Epithelial cell of esophagus (primary cell): ENCODE results near the gene CDRT4.

ENCODE experiments used
- DNase-seq: peaks from one replicate; pipeline ENCODE4 v3.0.0; 2010; ENCODE audit warnings: low read depth
- H3K4me3 ChIP-seq: 2 replicates; pipeline ENCODE4 v1.5.1; 2011; ENCODE audit warnings: mild to moderate bottlenecking, low read length, control low read depth
- TF ChIP-seq, protein P1 (sequence below): IDR thresholded peaks from 2 replicates; pipeline ENCODE4 v1.5.1; 2011; ENCODE audit warnings: low read depth, mild to moderate bottlenecking, low read length, control low read depth, inconsistent platforms; ENCODE audit not compliant: insufficient read depth; ENCODE audit errors: missing control alignments

CDRT4 gene

DNA sequence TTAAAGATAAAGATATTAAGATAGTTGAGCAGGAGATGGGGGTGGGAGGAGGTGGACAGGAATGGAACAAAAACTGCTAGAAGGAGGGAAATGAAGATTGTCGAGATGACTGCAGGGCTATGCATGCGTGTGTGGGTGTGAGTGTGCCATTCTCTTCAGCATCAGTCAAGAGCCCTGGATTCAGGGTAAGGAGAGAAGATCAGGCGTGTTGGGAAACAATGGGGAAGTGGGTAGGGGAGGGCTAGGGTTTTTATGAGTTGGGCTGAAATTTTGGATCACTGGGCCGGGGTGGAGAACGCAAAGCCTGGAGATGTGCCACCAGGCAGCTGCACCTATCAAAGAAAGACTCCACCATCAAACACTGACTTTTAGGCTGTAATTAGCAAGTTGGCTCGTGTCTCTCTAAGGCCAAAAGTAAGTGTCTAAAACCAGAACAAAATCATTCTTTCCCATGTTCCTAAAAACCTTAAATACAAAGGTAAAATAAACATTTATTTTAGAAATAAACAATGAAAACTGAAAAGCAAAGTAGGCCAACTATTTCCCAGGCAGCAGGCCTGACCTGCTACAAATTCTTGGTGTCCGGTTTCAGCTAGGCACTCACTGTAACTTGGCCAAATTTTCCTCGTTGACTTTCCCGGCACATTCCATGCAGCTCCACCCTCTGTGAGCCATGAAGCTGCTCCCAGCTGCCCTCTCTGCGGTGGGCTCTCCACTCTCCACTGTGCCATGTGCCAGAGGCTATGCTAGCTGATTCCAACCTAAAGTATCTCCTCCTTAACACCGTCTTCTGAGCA lies 4.2 kb downstream of the CDRT4 start:
- TF ChIP-seq, protein P1, sequence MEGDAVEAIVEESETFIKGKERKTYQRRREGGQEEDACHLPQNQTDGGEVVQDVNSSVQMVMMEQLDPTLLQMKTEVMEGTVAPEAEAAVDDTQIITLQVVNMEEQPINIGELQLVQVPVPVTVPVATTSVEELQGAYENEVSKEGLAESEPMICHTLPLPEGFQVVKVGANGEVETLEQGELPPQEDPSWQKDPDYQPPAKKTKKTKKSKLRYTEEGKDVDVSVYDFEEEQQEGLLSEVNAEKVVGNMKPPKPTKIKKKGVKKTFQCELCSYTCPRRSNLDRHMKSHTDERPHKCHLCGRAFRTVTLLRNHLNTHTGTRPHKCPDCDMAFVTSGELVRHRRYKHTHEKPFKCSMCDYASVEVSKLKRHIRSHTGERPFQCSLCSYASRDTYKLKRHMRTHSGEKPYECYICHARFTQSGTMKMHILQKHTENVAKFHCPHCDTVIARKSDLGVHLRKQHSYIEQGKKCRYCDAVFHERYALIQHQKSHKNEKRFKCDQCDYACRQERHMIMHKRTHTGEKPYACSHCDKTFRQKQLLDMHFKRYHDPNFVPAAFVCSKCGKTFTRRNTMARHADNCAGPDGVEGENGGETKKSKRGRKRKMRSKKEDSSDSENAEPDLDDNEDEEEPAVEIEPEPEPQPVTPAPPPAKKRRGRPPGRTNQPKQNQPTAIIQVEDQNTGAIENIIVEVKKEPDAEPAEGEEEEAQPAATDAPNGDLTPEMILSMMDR = no peak
- DNase-seq = peak; percentile 11
- no peak overlapping the region for H3K4me3 ChIP-seq

- TF ChIP-seq, protein P1 = no peak
- H3K4me3 ChIP-seq = no peak overlapping the region
- DNase-seq = no peak
These were observed 9.7 kb downstream of the CDRT4 start for GRCh38 chr17:15457723-15458094.

GRCh38 chr17:15456972-15457722 lies 10.3 kb downstream of the CDRT4 start:
- TF ChIP-seq, protein P1 = no peak
- DNase-seq = no peak

DNA sequence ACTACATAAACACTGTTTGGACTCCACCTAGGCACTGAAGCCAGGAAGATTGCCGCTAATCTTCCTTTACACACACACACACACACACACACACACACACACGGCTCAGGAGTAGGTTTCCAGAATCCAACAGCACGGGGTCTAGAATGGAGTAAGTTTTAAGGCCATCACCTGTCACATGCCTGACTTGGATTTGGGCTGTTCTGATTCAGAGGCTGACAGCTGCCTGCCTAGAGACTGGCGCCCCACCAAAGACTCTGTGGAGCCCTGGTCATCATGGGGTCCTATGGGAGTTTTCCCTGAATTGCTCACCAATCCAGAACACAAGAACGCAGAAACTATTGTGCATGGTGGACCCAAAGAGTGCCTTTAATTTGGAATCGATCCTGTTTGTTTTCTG lies 10.9 kb downstream of the CDRT4 start:
- TF ChIP-seq, protein P1 = no peak
- H3K4me3 ChIP-seq = no peak overlapping the region
- no peak for DNase-seq

More at GRCh38 chr17:15456972-15457722, 10.3 kb downstream of the CDRT4 start:
- H3K4me3 ChIP-seq = no peak overlapping the region

GRCh38 chr17:15454346-15454745 lies 13.1 kb downstream of the CDRT4 start:
- no peak overlapping the region for H3K4me3 ChIP-seq
- DNase-seq = no peak
- TF ChIP-seq, protein P1 = no peak

DNA sequence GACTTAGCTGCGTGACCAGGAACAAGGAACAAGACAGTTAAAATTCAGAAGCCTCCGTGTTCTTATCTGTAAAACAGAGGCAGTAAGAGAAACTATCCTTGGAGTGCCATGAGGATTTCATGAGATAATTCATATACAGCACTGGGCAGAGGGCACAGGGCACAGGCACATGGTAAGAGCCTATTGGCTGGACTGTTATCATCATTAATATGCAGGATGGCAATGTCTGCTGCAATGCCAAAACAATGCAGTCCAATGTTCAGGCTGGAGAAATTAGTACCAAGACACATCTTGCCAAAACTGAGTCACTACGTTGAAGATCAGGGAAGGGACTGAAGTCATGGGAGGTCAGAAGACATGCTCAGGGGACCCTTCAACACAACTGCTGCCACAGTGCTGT lies 13.6 kb downstream of the CDRT4 start:
- no peak overlapping the region for H3K4me3 ChIP-seq
- TF ChIP-seq, protein P1 = no peak
- no peak for DNase-seq
